ENCODE measurements around the gene POLD2. TPM values are rescaled to one million over a fixed set of nuclear protein-coding genes. Genes with fewer than 3 reads are reported as not detected.

POLD2 gene
- total and polyA plus RNA-seq, 8 donors: 68.3 to 116 (median 111) TPM

DNA sequence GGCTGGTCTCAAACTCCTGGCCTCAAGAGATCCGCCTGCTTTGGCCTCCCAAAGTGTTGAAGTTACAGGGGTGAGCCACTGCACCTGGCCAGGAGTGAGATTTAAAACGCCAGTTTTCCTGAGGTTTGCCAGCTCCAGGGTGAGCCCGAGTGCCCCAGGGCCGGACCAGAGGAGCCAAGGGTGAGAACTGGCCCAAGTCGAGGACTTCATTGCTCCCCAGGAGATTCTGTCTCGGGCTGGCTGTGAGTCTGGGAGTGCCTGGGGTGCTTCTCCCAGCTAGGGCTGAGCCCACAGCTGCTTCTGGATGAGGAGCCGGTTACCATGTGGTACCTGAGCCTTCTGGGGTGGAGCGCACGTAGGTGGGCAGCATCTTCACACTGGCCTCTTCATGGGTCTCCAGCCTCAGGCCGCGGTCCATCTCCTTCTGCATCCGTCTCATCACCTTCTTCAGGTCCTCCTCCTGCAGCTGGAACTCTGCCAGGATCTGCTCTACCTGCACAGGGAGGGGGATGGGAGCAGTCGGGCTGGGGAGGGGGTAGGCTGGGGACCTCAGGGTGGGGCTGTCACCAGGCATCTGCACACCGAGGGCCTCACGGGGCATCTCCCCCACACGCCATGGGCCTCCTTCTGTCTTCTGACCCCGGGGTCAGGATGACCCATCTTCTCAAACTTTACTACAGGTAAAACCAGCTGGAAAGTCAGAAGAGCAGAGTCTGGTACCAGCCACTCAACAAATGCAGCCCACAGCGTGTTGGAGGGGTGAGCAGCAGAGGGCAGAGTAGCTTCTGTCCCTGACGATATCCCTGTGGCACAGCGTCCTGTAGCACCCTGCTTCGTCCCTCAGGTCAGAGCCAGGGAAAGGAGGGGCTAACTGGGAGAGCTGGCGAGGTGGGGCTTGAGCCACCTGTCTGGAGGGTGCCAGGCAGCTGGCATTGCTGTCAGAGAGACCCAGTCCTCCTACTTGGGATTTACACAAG lies 29.9 kb upstream of the POLD2 start:
- H3K27me3 ChIP-seq: peaks cover 0 to 9% of the 10 kb centered on the region in 2 donors
- H3K36me3 ChIP-seq: no peaks in the 10 kb centered on the region
- no peaks in the 10 kb centered on the region for H3K4me1 ChIP-seq
- DNase-seq: peak in 1 of 4 donors; percentile 25
- TF ChIP-seq CTCF (IDR thresholded peaks at IDR 0.05): no peak
- ATAC-seq: no peak
- no peak overlapping the region for H3K27ac ChIP-seq
- H3K4me3 ChIP-seq: no peak overlapping the region
- intact Hi-C loops (cut with DNase I): no loop called here
- H3K9me3 ChIP-seq: no peaks in the 10 kb centered on the region

DNA sequence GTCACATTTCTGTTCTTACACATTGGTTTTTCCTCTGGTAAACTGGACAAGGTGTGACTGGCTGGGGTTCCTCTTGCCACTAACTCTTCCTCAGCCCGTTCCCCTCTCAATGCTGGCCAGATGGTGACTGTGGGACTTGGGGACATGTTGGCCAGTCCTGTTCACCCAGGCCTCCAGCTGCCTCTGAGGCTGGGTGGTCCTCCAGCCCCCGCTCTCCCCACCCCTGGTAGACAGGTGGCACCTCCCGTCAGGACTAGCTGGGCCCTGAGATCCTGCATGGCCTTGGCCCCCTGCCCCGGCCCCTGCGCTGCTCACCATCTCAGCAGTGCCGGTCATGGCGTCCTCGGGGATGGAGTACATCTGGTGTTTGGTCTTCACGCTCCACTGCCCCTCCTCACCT lies 28.6 kb upstream of the POLD2 start:
- Histone ChIP-seq H3K4me3 (no peak overlapping the region), H3K9me3 (no peaks in the 10 kb centered on the region), H3K4me1 (peaks cover 0 to 2% of the 10 kb centered on the region in 2 donors), H3K27ac (no peak overlapping the region), H3K27me3 (peaks cover 0 to 22% of the 10 kb centered on the region in 2 donors), H3K36me3 (no peaks in the 10 kb centered on the region)
- no peak for TF ChIP-seq CTCF (IDR thresholded peaks at IDR 0.05)
- ATAC-seq (no peak), DNase-seq (no peak)
- intact Hi-C loops (cut with DNase I): no loop called here

- ATAC-seq (no peak), DNase-seq (no peak)
- Histone ChIP-seq H3K4me1 (peaks cover 4 to 7% of the 10 kb centered on the region in 2 donors), H3K36me3 (no peaks in the 10 kb centered on the region), H3K4me3 (no peak overlapping the region), H3K27me3 (peaks cover 0 to 29% of the 10 kb centered on the region in 2 donors), H3K9me3 (no peaks in the 10 kb centered on the region), H3K27ac (no peak overlapping the region)
- intact Hi-C loops (cut with DNase I): no loop called here
- TF ChIP-seq CTCF (IDR thresholded peaks at IDR 0.05): no peak
Observed at GRCh38 chr7:44150966-44151941, 27.9 kb upstream of the POLD2 start.

DNA sequence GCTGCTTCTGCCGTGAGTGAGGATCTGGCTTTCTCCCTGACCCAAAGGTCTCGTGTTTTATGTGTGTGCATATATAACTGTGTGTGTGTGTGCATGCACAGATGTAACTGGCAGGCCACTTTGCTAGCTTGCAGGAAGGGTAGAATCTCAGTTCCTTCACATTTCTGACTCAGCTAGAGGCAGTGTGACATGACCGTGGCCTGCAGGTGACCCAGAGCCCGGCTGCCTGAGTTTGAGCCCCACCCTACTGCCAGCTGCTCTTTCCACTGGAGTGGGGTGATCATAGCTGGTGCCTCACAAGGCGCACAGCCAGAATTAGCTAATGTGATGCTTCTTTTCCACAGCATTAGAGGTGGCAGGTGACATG lies 27.1 kb upstream of the POLD2 start:
- H3K9me3 ChIP-seq: no peaks in the 10 kb centered on the region
- no peak overlapping the region for H3K4me3 ChIP-seq
- TF ChIP-seq CTCF (IDR thresholded peaks at IDR 0.05): no peak
- no peaks in the 10 kb centered on the region for H3K36me3 ChIP-seq
- H3K27me3 ChIP-seq: peaks cover 5 to 37% of the 10 kb centered on the region in 2 donors
- no peak for ATAC-seq
- no peak for DNase-seq
- intact Hi-C loops (cut with DNase I): no loop called here
- H3K27ac ChIP-seq: no peak overlapping the region
- peaks cover 11 to 12% of the 10 kb centered on the region in 2 donors for H3K4me1 ChIP-seq

Measured in left lung (tissue), 10 donors.